Thyroid gland (tissue), 4 donors: ENCODE results near the gene UPK2. TPM values are rescaled to one million over a fixed set of nuclear protein-coding genes. Genes with fewer than 3 reads are reported as not detected.

Source experiments
- DNase-seq, 2 donors: peaks; one replicate each; pipeline ENCODE4 v3.0.0-alpha.2; 2019
- H3K27ac ChIP-seq, 3 donors: fragments of 200-600 bp; sonication (generic); 1 replicate in 2 of 3; 2 replicates in 1 of 3; pipeline ENCODE4 v1.5.1; 2016 to 2019; ENCODE audit warnings: mild to moderate bottlenecking in 1 of 3, moderate library complexity in 1 of 3
- H3K27me3 ChIP-seq: fragments of 200-600 bp; sonication (generic); one replicate; pipeline ENCODE4 v1.5.1; 2019
- H3K36me3 ChIP-seq, 2 donors: fragments of 200-600 bp; sonication (generic); one replicate each; pipeline ENCODE4 v1.5.1; 2016 to 2019
- H3K4me1 ChIP-seq, 2 donors: fragments of 200-600 bp; sonication (generic); one replicate each; pipeline ENCODE4 v1.5.1; 2017 to 2019
- H3K4me3 ChIP-seq, 3 donors: fragments of 200-600 bp; sonication (generic); replicated peaks in 1 of 3; 1 replicate in 2 of 3; 2 replicates in 1 of 3; pipeline ENCODE4 v1.5.1; 2016; ENCODE audit warnings: mild to moderate bottlenecking in 1 of 3
- H3K9me3 ChIP-seq: fragments of 200-600 bp; sonication (generic); one replicate; pipeline ENCODE4 v1.5.1; 2017
- POLR2A ChIP-seq, 2 donors: fragments of 450-650 bp; IDR thresholded peaks; one replicate each; pipeline ENCODE4 v1.6.1; 2017; ENCODE audit warnings: antibody characterized with exemption in 2 of 2, mild to moderate bottlenecking in 2 of 2, moderate library complexity in 1 of 2
- WGBS, 2 donors: methylation state at CpG; one replicate each; pipeline ENCODE4 v1.1.5; 2017; 5-methylcytosine and 5-hydroxymethylcytosine counted together
- intact Hi-C: fragments of 100-400 bp; cut with DNase I; formaldehyde crosslinking; loops from one replicate; pipeline ENCODE4 v1.15.1; 2023
- total RNA-seq, 4 donors: library from RNA; depleted of rRNA; stranded (reverse); fragments of >200 nt; gene quantifications; one replicate each; pipeline ENCODE4 v1.2.3, GENCODE V29; 2016
- TF ChIP-seq, protein P1 (sequence below), 6 experiments: fragments of 200-600 bp in 3 of 6; fragments of 450-650 bp in 3 of 6; sonication (generic) in 3 of 6; IDR thresholded peaks; one replicate each; pipeline ENCODE4 v1.5.1; 2016 to 2019; ENCODE audit warnings: antibody characterized with exemption in 6 of 6, mild to moderate bottlenecking in 2 of 6, inconsistent platforms in 1 of 6, moderate library complexity in 1 of 6

Gene UPK2
- not detected for total RNA-seq

DNA sequence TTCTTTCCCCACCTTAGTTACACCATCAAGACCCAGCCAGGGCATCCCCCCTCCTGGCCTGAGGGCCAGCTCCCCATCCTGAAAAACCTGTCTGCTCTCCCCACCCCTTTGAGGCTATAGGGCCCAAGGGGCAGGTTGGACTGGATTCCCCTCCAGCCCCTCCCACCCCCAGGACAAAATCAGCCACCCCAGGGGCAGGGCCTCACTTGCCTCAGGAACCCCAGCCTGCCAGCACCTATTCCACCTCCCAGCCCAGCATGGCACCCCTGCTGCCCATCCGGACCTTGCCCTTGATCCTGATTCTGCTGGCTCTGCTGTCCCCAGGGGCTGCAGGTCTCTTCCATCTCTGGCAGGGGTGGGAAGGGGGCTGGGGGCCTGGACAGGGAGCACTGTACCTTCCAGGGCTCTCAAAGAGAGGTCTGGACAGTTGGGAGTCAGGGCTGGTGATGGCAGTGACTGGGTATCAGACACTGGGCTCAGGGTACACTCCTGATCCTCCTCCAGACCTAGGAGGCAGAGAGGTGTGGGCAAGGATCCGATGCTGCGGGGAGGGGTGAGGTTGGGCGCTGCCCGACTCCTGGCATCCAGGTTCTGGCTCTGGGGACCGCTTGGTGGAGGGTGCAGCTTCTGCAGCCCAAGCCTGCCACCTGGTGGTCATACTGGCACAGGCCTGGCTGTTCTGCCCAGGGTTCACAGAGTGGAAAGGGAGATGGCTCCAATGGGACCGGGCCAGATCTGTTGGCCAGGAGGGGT is at the start of gene UPK2:
UPK2 (plus strand) TSS at position 205 of the 753 bp plus-strand sequence; CDS start at position 258, 53 bp downstream.
- Histone ChIP-seq H3K4me1 (no peaks in the 10 kb centered on the region), H3K36me3 (no peaks in the 10 kb centered on the region), H3K4me3 (no peak within 1 kb of the TSS), H3K27me3 (no peaks in the 10 kb centered on the region), H3K27ac (no peak within 1 kb of the TSS), H3K9me3 (no peaks in the 10 kb centered on the region)
- intact Hi-C loops: loop anchor here (5.0 kb wide), 1 partner anchor 269 kb away; no protein-coding TSS in a partner anchor
- peak; percentile 90 to 92 for DNase-seq
- TF ChIP-seq, protein P1, sequence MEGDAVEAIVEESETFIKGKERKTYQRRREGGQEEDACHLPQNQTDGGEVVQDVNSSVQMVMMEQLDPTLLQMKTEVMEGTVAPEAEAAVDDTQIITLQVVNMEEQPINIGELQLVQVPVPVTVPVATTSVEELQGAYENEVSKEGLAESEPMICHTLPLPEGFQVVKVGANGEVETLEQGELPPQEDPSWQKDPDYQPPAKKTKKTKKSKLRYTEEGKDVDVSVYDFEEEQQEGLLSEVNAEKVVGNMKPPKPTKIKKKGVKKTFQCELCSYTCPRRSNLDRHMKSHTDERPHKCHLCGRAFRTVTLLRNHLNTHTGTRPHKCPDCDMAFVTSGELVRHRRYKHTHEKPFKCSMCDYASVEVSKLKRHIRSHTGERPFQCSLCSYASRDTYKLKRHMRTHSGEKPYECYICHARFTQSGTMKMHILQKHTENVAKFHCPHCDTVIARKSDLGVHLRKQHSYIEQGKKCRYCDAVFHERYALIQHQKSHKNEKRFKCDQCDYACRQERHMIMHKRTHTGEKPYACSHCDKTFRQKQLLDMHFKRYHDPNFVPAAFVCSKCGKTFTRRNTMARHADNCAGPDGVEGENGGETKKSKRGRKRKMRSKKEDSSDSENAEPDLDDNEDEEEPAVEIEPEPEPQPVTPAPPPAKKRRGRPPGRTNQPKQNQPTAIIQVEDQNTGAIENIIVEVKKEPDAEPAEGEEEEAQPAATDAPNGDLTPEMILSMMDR (IDR thresholded peaks at IDR 0.05): peak; percentile 88 to 98 (median 94)
- TF ChIP-seq POLR2A (IDR thresholded peaks at IDR 0.05): no peak
- WGBS, 2 donors: 0 to 7% methylated on average over 3 of the region's 7 CpGs

DNA sequence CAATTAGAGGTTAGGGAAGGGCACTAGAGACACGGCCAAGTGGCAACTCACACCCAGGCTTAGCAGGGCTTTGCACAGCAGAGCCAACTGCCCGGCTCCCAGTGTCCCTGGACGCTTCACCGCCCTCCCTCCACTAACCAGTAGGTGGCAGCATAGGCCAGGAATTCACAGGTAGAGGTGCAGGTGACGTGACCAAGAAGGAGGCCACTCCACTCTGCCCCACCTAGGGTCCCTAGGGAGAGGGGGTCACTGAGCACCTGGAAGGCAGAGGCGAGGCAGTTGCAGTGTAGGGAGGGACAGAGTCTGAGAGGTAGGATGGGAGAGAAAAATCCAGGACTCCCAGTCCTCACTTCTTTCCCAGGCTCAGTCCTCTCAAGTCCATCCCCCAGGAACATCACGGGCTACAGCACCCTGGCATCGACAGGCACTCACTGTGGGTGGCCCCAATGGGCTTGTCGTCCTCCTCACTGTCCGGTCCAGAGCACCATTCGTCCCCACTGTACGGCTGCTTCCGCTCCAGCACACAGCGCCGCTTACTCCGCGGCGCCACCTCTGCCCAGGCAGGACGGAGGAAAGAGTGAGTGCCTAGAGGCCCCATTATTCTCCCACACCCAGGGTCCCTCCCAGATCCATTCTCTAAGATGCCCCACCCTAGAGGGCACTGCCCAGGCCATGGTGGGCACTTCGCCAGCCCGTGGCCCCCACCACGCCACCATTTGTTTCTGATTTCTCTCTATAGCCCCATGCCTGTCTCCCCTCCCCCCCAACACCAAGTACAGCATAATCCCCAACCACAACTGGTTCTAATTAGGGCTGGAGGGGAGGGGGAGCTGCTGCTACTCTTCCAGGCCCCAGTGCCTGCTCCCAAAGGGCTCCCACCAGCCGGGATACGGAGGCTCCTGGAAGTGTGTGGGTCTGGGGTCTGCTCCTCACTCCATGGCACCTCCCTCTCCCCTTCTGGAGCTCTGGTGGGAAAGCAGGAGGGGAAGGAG is 48.8 kb upstream of the UPK2 start:
- TF ChIP-seq, protein P1 (IDR thresholded peaks at IDR 0.05): peak; percentile 76 to 99 (median 94)
- TF ChIP-seq POLR2A (IDR thresholded peaks at IDR 0.05): no peak
- Histone ChIP-seq H3K27ac (peak overlapping the region; percentile 6 to 68 (median 32)), H3K27me3 (no peaks in the 10 kb centered on the region), H3K4me3 (no peak overlapping the region), H3K9me3 (no peaks in the 10 kb centered on the region), H3K36me3 (peaks cover 16 to 30% of the 10 kb centered on the region in 2 donors), H3K4me1 (peaks cover 39 to 54% of the 10 kb centered on the region in 2 donors)
- WGBS, 2 donors: 49 to 50% methylated on average over 24 of the region's 24 CpGs
- intact Hi-C loops: loop anchor here (2.0 to 10.0 kb wide), 3 partner anchors 15 to 113 kb away; partner anchors contain the start of gene DDX6
- peak; percentile 87 to 90 for DNase-seq

DNA sequence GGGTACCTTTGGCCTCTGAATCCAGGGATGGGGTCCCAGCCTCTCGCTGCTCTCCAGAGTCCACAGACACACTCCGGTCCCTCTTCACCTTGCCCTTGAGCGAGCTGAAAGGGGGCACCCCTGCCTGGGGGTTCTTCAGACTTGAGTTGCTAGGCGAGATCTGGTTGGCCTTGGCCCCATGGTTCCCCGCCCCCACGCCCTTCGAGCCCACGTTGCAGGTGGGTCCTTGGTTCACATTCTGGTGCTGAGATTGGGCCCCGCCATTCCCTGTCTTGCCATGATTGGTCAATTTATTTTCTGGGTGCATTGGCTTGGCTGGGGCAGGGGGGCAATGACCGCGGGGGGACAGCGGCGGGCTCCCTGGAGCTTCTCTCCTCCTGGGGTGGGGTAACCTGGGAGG is 47.8 kb upstream of the UPK2 start:
- Histone ChIP-seq H3K9me3 (no peaks in the 10 kb centered on the region), H3K4me3 (no peak overlapping the region), H3K36me3 (peaks cover 7 to 22% of the 10 kb centered on the region in 2 donors), H3K27ac (peak overlapping the region in 1 of 3 donors; percentile 97), H3K27me3 (no peaks in the 10 kb centered on the region), H3K4me1 (peaks cover 48 to 64% of the 10 kb centered on the region in 2 donors)
- 80 to 83% methylated on average over 12 to 13 of the region's 13 CpGs for WGBS, 2 donors
- intact Hi-C loops: loop anchor here (2.0 to 10.0 kb wide), 2 partner anchors 15 to 113 kb away; partner anchors contain the start of gene DDX6
- TF ChIP-seq POLR2A (IDR thresholded peaks at IDR 0.05): no peak
- TF ChIP-seq, protein P1 (IDR thresholded peaks at IDR 0.05): no peak
- no peak for DNase-seq

DNA sequence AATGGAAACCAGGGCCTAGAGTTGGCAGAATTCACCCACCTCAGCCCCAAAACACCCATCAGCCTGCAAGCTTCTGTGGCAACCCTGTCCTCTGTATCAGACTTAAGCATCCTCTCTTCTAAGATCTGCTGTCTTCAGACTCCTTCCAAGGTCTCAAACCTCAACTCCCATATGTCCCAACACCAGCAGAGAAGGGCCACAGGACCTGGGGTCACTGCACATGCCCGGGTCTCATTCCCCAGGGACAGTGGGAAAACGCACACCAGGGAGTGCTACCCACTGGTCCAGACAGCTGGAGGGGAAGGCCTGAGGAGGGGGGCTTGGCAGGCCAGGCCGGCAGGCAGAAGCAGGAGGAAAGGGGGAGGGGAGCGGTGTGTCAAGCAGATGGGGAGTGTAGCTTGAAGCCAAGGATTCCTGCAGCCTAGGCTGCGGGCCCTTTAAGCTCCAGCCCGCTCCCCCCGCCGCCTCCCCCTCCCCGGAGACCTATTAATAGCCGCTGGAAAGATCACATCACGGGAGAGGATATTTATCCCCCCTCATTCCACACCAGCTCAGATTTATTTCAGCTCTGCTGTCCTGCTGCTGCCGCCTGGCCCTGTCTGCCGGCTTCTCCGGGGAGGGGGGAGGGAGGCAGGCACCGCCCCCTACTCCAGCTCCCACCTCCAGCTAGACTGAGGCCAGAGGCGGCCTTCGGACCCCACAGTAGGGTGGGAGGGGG is 47.0 kb upstream of the UPK2 start:
- peak; percentile 83 to 87 for DNase-seq
- intact Hi-C loops: loop anchor here (2.0 to 10.0 kb wide), 2 partner anchors 14 to 114 kb away; partner anchors contain the start of gene DDX6
- Histone ChIP-seq H3K27ac (peak overlapping the region; percentile 97 to 99 (median 97)), H3K4me3 (peak overlapping the region in 1 of 3 donors; percentile 25), H3K4me1 (peaks cover 56 to 72% of the 10 kb centered on the region in 2 donors), H3K9me3 (no peaks in the 10 kb centered on the region), H3K27me3 (no peaks in the 10 kb centered on the region), H3K36me3 (peaks cover 6 to 14% of the 10 kb centered on the region in 2 donors)
- TF ChIP-seq, protein P1 (IDR thresholded peaks at IDR 0.05): no peak
- peak in 1 of 2 donors; percentile 59 for TF ChIP-seq POLR2A (IDR thresholded peaks at IDR 0.05)
- WGBS, 2 donors: 10 to 18% methylated on average over 3 to 13 of the region's 17 CpGs
